Uterus (tissue), 2 donors: ENCODE measurements around the gene ATP13A3.
A peak's percentile ranks its signal among the peaks of the same experiment; 100 is the strongest.

Source experiments
- POLR2A ChIP-seq, 2 donors: fragments of 450-650 bp; IDR thresholded peaks; one replicate each; pipeline ENCODE4 v1.6.1; 2016; ENCODE audit warnings: antibody characterized with exemption in 2 of 2, mild to moderate bottlenecking in 1 of 2, moderate library complexity in 1 of 2
- TF ChIP-seq, protein P1 (sequence below), 4 experiments: fragments of 200-600 bp in 2 of 4; fragments of 450-650 bp in 2 of 4; sonication (generic) in 2 of 4; IDR thresholded peaks; one replicate each; pipeline ENCODE4 v1.5.1; 2016 to 2019; ENCODE audit warnings: antibody characterized with exemption in 4 of 4, mild to moderate bottlenecking in 2 of 4, moderate library complexity in 1 of 4

DNA sequence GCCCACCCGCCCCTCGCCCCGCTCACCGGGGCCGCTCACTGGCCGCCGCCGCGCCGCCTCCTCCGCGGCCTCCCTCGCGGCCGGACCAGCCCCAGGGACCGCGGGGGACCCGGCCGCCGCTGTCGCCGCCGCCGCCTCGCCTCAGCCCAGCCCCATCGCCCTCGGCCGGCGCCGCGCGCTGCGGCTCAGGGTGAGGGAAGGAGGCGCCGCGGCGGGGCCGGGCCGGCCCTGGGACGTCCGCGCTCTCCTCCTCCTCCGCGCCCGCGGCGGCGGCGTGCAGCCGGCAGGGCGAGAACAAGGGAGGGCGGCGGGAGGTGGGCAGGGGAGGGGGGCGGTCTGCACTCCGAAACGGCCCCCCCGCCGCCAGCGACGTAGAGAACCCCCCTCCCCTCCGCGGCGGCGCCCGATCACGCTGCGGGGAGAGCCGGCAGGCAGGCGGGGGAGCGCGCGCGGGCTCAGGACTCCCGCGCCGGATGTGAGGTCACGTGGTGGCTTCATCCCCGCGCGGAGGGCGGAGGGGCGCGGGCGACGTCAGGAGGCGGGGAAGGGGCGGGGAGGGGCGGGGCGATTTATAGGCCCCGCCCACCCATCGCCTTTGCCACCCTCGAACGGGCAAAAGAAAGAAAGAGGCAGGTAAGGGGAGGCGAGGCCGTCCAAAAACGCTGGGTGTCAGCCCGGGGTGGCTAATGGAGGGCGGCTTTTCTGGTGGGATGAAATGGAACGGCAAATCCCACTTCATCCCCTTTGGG lies at the start of gene ATP13A3:
- TF ChIP-seq, protein P1, sequence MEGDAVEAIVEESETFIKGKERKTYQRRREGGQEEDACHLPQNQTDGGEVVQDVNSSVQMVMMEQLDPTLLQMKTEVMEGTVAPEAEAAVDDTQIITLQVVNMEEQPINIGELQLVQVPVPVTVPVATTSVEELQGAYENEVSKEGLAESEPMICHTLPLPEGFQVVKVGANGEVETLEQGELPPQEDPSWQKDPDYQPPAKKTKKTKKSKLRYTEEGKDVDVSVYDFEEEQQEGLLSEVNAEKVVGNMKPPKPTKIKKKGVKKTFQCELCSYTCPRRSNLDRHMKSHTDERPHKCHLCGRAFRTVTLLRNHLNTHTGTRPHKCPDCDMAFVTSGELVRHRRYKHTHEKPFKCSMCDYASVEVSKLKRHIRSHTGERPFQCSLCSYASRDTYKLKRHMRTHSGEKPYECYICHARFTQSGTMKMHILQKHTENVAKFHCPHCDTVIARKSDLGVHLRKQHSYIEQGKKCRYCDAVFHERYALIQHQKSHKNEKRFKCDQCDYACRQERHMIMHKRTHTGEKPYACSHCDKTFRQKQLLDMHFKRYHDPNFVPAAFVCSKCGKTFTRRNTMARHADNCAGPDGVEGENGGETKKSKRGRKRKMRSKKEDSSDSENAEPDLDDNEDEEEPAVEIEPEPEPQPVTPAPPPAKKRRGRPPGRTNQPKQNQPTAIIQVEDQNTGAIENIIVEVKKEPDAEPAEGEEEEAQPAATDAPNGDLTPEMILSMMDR (IDR thresholded peaks at IDR 0.05) = no peak
- peak; percentile 54 to 92 for TF ChIP-seq POLR2A (IDR thresholded peaks at IDR 0.05)
